CD4-positive, alpha-beta T cell treated with Interleukin-12 subunit alpha and Interleukin-12 subunit beta, for 1 hour (primary cell): ENCODE results near the gene PHRF1.
"Not testable (repeated sequence)": the region's sequence is repeated elsewhere in the genome, so short reads cannot be mapped to it uniquely, and the experiment has no call there.

Source experiments
- DNase-seq: peaks from one replicate; pipeline ENCODE4 v3.0.0-alpha.2; 2020

PHRF1 gene

GRCh38 chr11:636511-637332 lies 60.5 kb downstream of the PHRF1 start, which contains the start of gene DRD4:
Gene DRD4 (plus strand): TSS chr11:637269. CDS start chr11:637305, 36 bp downstream.
- no peak for DNase-seq

- no peak for DNase-seq
Measured at GRCh38 chr11:637333-637592, 61.0 kb downstream of the PHRF1 start.

- no peak for DNase-seq
Measured at GRCh38 chr11:637593-638521, 61.6 kb downstream of the PHRF1 start.

GRCh38 chr11:638631-639331 lies 62.5 kb downstream of the PHRF1 start:
- DNase-seq = no peak

- no peak for DNase-seq
Measured at GRCh38 chr11:639332-639955, 63.2 kb downstream of the PHRF1 start.

- DNase-seq = no peak
Measured at GRCh38 chr11:640021-640706, 63.9 kb downstream of the PHRF1 start.

GRCh38 chr11:641806-642370 lies 65.6 kb downstream of the PHRF1 start:
- no peak for DNase-seq

- no peak for DNase-seq
Measured at GRCh38 chr11:643366-643765, 67.1 kb downstream of the PHRF1 start.

- DNase-seq = no peak
Measured at GRCh38 chr11:643849-644738, 67.8 kb downstream of the PHRF1 start.

- no peak for DNase-seq
Measured at GRCh38 chr11:645536-645935, 69.3 kb downstream of the PHRF1 start.

GRCh38 chr11:646214-646613 lies 69.9 kb downstream of the PHRF1 start:
- no peak for DNase-seq

- DNase-seq = not testable (repeated sequence)
Measured at GRCh38 chr11:647672-648158, 71.4 kb downstream of the PHRF1 start.

GRCh38 chr11:650482-650881 lies 74.2 kb downstream of the PHRF1 start:
- DNase-seq = no peak

GRCh38 chr11:653136-653535 lies 76.9 kb downstream of the PHRF1 start:
- not testable (repeated sequence) for DNase-seq

GRCh38 chr11:653837-654236 lies 77.6 kb downstream of the PHRF1 start:
- no peak for DNase-seq

GRCh38 chr11:654444-654843 lies 78.2 kb downstream of the PHRF1 start:
- DNase-seq = not testable (repeated sequence)

GRCh38 chr11:655036-655726 lies 78.9 kb downstream of the PHRF1 start:
- no peak for DNase-seq

- no peak for DNase-seq
Measured at GRCh38 chr11:656426-656825, 80.2 kb downstream of the PHRF1 start.

GRCh38 chr11:656866-657265 lies 80.6 kb downstream of the PHRF1 start:
- no peak for DNase-seq

GRCh38 chr11:657691-658126 lies 81.4 kb downstream of the PHRF1 start:
- DNase-seq = no peak
